Measurements from ENCODE around the gene TBC1D26. TPM values are rescaled to one million over a fixed set of nuclear protein-coding genes. Genes with fewer than 3 reads are reported as not detected.
"Not testable (repeated sequence)": the region's sequence is repeated elsewhere in the genome, so short reads cannot be mapped to it uniquely, and the experiment has no call there.

TBC1D26 gene
- polyA plus RNA-seq (2012; ENCODE audit: insufficient read depth, insufficient read length, low read depth): not detected

- not testable (repeated sequence) for H3K36me3 ChIP-seq; H3K27me3 ChIP-seq; DNase-seq; H3K9me3 ChIP-seq; H3K4me3 ChIP-seq (ENCODE audit: low read depth, low read length); H3K4me1 ChIP-seq
These were observed at the start of gene TBC1D26 for GRCh38 chr17:15731900-15732299. Gene TBC1D26, plus strand, starts transcription at chr17:15732283. Its CDS starts 3,066 bp downstream, at chr17:15735349.

GRCh38 chr17:15683135-15683534, 48.9 kb upstream of the TBC1D26 start:
- H3K36me3 ChIP-seq; DNase-seq; H3K27me3 ChIP-seq; H3K4me1 ChIP-seq; H3K9me3 ChIP-seq; H3K4me3 ChIP-seq (ENCODE audit: low read depth, low read length): not testable (repeated sequence)

GRCh38 chr17:15683824-15684478, 48.1 kb upstream of the TBC1D26 start, which contains the start of gene TRIM16:
Gene TRIM16, minus strand, starts transcription at chr17:15684311. Its CDS starts 32,702 bp downstream, at chr17:15651609.
- not testable (repeated sequence) for H3K36me3 ChIP-seq, H3K27me3 ChIP-seq, H3K4me1 ChIP-seq, H3K9me3 ChIP-seq
- peak; percentile 64 for DNase-seq
- H3K4me3 ChIP-seq (ENCODE audit: low read depth, low read length): peak within 1 kb of the TSS; percentile 63

- not testable (repeated sequence) for H3K4me1 ChIP-seq; H3K4me3 ChIP-seq (ENCODE audit: low read depth, low read length); H3K27me3 ChIP-seq; H3K9me3 ChIP-seq; H3K36me3 ChIP-seq; DNase-seq
These were observed 44.6 kb upstream of the TBC1D26 start for GRCh38 chr17:15687494-15687893.

GRCh38 chr17:15698967-15699366, 33.1 kb upstream of the TBC1D26 start:
- H3K27me3 ChIP-seq, H3K4me1 ChIP-seq, H3K9me3 ChIP-seq, DNase-seq, H3K36me3 ChIP-seq: not testable (repeated sequence)
- peak overlapping the region; percentile 55 for H3K4me3 ChIP-seq (ENCODE audit: low read depth, low read length)

GRCh38 chr17:15699413-15699924, 32.6 kb upstream of the TBC1D26 start, which contains the start of gene ZNF286A:
Gene ZNF286A, plus strand, starts transcription at chr17:15699752. Its CDS starts 578 bp downstream, at chr17:15700330.
- H3K27me3 ChIP-seq, H3K4me1 ChIP-seq, H3K36me3 ChIP-seq, H3K9me3 ChIP-seq: not testable (repeated sequence)
- peak; percentile 99 for DNase-seq
- peak within 1 kb of the TSS; percentile 55 for H3K4me3 ChIP-seq (ENCODE audit: low read depth, low read length)

- not testable (repeated sequence) for DNase-seq, H3K4me1 ChIP-seq, H3K27me3 ChIP-seq, H3K9me3 ChIP-seq, H3K36me3 ChIP-seq
- H3K4me3 ChIP-seq (ENCODE audit: low read depth, low read length): peak overlapping the region; percentile 55
These were observed 32.1 kb upstream of the TBC1D26 start for GRCh38 chr17:15699937-15700336.

- H3K4me3 ChIP-seq (ENCODE audit: low read depth, low read length); H3K27me3 ChIP-seq; DNase-seq; H3K9me3 ChIP-seq; H3K4me1 ChIP-seq: not testable (repeated sequence)
- peaks cover 11% of the 10 kb centered on the region for H3K36me3 ChIP-seq
These were observed 27.8 kb upstream of the TBC1D26 start for GRCh38 chr17:15704239-15704638.

- H3K9me3 ChIP-seq; H3K27me3 ChIP-seq; DNase-seq; H3K4me3 ChIP-seq (ENCODE audit: low read depth, low read length); H3K4me1 ChIP-seq: not testable (repeated sequence)
- H3K36me3 ChIP-seq: peaks cover 11% of the 10 kb centered on the region
These were observed 27.3 kb upstream of the TBC1D26 start for GRCh38 chr17:15704813-15705212.

- H3K4me3 ChIP-seq (ENCODE audit: low read depth, low read length); H3K9me3 ChIP-seq; H3K4me1 ChIP-seq; DNase-seq; H3K27me3 ChIP-seq: not testable (repeated sequence)
- peaks cover 11% of the 10 kb centered on the region for H3K36me3 ChIP-seq
These were observed 23.2 kb upstream of the TBC1D26 start for GRCh38 chr17:15708879-15709278.

- not testable (repeated sequence) for H3K36me3 ChIP-seq, H3K4me1 ChIP-seq
These were observed 15.2 kb upstream of the TBC1D26 start for GRCh38 chr17:15716601-15717563.

GRCh38 chr17:15730535-15730934, 1.5 kb upstream of the TBC1D26 start:
- not testable (repeated sequence) for H3K36me3 ChIP-seq; H3K27me3 ChIP-seq; H3K4me3 ChIP-seq (ENCODE audit: low read depth, low read length); H3K4me1 ChIP-seq; H3K9me3 ChIP-seq; DNase-seq

More at GRCh38 chr17:15716601-15717563, 15.2 kb upstream of the TBC1D26 start:
- H3K4me3 ChIP-seq (ENCODE audit: low read depth, low read length); H3K9me3 ChIP-seq; H3K27me3 ChIP-seq; DNase-seq: not testable (repeated sequence)

- H3K27me3 ChIP-seq; H3K4me3 ChIP-seq (ENCODE audit: low read depth, low read length); DNase-seq; H3K9me3 ChIP-seq; H3K36me3 ChIP-seq; H3K4me1 ChIP-seq: not testable (repeated sequence)
These were observed 1.2 kb downstream of the TBC1D26 start for GRCh38 chr17:15733174-15733789.

- not testable (repeated sequence) for H3K4me1 ChIP-seq; H3K36me3 ChIP-seq; DNase-seq; H3K27me3 ChIP-seq; H3K9me3 ChIP-seq; H3K4me3 ChIP-seq (ENCODE audit: low read depth, low read length)
These were observed 4.5 kb downstream of the TBC1D26 start for GRCh38 chr17:15736578-15736977.

All from BE2C (cell line).